ENCODE data around the gene TMIE. TPM values are rescaled to one million over a fixed set of nuclear protein-coding genes. Genes with fewer than 3 reads are reported as not detected.
"Not testable (repeated sequence)": the region's sequence is repeated elsewhere in the genome, so short reads cannot be mapped to it uniquely, and the experiment has no call there.

Gene TMIE
- polyA plus RNA-seq, 1 donor from 2014 or later = not detected

DNA sequence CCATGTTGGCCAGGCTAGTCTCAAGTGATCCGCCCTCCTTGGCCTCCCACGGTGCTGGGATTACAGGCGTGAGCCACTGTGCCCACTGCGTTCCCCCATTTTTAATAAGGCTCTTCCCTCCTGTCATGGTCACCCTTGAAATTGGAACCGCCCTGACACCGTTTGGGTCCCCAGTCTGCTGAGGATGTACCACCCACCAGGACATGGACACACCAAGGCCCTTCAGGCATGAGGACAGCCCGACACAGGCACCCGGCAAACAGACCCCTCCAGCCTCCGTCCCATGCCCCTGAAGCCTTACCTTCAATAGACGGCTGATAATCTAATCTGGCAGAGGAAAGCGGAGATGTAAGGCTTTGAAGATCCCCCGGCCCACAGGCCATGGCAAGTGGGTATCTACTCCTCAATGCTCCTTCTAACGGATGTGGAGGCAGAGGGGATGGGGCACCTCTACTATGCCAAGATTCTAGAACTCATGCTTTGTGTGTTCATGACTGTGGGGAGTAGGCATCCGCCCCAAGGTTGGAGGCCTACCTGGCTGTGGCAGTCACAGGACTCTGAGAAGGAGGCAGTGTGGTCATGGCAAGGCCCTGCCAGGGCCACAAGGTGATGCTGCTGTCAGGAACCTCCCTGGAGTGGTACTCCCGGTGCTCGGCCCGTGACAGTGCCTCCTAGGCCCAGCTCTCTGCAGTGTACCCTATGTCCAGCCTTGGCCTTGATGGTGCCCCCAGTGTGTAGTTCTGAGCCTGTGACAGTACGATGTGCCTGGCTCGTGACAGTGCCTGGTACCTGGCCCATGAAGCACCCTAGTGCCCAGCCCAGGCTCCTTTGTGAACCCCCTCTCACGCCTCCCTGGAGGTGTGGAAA is 35.0 kb downstream of the TMIE start:
- H3K27ac ChIP-seq (ENCODE audit: low read length) = no peak overlapping the region
- no peaks in the 10 kb centered on the region for H3K9me2 ChIP-seq (ENCODE audit: insufficient read depth, low read length)
- no peak overlapping the region for H3K4me2 ChIP-seq (ENCODE audit: low read length)
- H3K9ac ChIP-seq (ENCODE audit: low read length) = no peak overlapping the region
- H3K9me3 ChIP-seq (ENCODE audit: low read length) = no peaks in the 10 kb centered on the region
- no peak overlapping the region for H3K4me3 ChIP-seq (ENCODE audit: low read length)
- H3K36me3 ChIP-seq (ENCODE audit: insufficient read depth, low read length) = no peaks in the 10 kb centered on the region
- TF ChIP-seq CTCF (IDR thresholded peaks at IDR 0.05; ENCODE audit: poor library complexity, severe bottlenecking) = no peak
- TF ChIP-seq MXI1 (conservative IDR thresholded peaks at IDR 0.05; ENCODE audit: poor library complexity, severe bottlenecking) = no peak
- TF ChIP-seq SMC3 (conservative IDR thresholded peaks at IDR 0.05; ENCODE audit: poor library complexity) = no peak
- no peak for TF ChIP-seq TAF1 (IDR thresholded peaks at IDR 0.05; ENCODE audit: low read depth)
- no peak for TF ChIP-seq POLR2AphosphoS5 (IDR thresholded peaks at IDR 0.05)
- TF ChIP-seq RAD21 (conservative IDR thresholded peaks at IDR 0.05) = no peak
- TF ChIP-seq, protein P1, sequence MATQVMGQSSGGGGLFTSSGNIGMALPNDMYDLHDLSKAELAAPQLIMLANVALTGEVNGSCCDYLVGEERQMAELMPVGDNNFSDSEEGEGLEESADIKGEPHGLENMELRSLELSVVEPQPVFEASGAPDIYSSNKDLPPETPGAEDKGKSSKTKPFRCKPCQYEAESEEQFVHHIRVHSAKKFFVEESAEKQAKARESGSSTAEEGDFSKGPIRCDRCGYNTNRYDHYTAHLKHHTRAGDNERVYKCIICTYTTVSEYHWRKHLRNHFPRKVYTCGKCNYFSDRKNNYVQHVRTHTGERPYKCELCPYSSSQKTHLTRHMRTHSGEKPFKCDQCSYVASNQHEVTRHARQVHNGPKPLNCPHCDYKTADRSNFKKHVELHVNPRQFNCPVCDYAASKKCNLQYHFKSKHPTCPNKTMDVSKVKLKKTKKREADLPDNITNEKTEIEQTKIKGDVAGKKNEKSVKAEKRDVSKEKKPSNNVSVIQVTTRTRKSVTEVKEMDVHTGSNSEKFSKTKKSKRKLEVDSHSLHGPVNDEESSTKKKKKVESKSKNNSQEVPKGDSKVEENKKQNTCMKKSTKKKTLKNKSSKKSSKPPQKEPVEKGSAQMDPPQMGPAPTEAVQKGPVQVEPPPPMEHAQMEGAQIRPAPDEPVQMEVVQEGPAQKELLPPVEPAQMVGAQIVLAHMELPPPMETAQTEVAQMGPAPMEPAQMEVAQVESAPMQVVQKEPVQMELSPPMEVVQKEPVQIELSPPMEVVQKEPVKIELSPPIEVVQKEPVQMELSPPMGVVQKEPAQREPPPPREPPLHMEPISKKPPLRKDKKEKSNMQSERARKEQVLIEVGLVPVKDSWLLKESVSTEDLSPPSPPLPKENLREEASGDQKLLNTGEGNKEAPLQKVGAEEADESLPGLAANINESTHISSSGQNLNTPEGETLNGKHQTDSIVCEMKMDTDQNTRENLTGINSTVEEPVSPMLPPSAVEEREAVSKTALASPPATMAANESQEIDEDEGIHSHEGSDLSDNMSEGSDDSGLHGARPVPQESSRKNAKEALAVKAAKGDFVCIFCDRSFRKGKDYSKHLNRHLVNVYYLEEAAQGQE (IDR thresholded peaks at IDR 0.05; ENCODE audit: borderline replicate concordance) = no peak
- no peak for TF ChIP-seq EP300 (conservative IDR thresholded peaks at IDR 0.05; ENCODE audit: poor library complexity, severe bottlenecking)
- TF ChIP-seq EZH2 (IDR thresholded peaks at IDR 0.05; ENCODE audit: borderline replicate concordance, insufficient read depth, low read length, poor library complexity, severe bottlenecking) = no peak
- no peaks in the 10 kb centered on the region for H4K20me1 ChIP-seq (ENCODE audit: insufficient read depth)
- no peaks in the 10 kb centered on the region for H3K27me3 ChIP-seq (ENCODE audit: insufficient read depth, low read depth, low read length)
- no peaks in the 10 kb centered on the region for H3F3A ChIP-seq (ENCODE audit: insufficient read depth, low read length, poor library complexity, severe bottlenecking)
- H2AFZ ChIP-seq (ENCODE audit: low read depth, low read length) = no peak overlapping the region
- no peaks in the 10 kb centered on the region for H3K79me2 ChIP-seq (replicated peaks; ENCODE audit: insufficient read depth, low read length)

DNA sequence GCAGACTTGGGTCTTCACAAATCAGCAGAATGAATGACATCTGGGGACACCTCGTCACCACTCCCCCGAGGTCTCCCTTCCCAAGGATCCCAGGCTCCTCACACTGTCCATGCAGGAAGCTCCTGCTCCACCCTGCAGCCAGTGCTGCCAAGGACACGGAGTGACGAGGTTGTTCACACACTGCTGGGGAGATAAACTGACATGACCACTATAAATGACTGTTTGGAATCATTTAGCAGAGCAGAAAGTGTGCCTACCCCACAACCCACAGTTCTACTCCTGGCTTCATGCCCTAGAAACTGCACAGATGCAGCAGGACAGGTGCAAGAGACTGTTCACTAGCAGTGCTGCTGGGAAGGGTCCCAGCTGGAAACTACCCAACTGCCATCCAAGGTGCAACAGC is 36.1 kb downstream of the TMIE start:
- H3K9me3 ChIP-seq (ENCODE audit: low read length) = no peaks in the 10 kb centered on the region
- H3K4me3 ChIP-seq (ENCODE audit: low read length) = no peak overlapping the region
- no peak overlapping the region for H3K27ac ChIP-seq (ENCODE audit: low read length)
- H3K79me2 ChIP-seq (replicated peaks; ENCODE audit: insufficient read depth, low read length) = no peaks in the 10 kb centered on the region
- TF ChIP-seq POLR2AphosphoS5 (IDR thresholded peaks at IDR 0.05) (no peak), SMC3 (conservative IDR thresholded peaks at IDR 0.05; ENCODE audit: poor library complexity) (no peak), MXI1 (conservative IDR thresholded peaks at IDR 0.05; ENCODE audit: poor library complexity, severe bottlenecking) (no peak), TAF1 (IDR thresholded peaks at IDR 0.05; ENCODE audit: low read depth) (no peak), EP300 (conservative IDR thresholded peaks at IDR 0.05; ENCODE audit: poor library complexity, severe bottlenecking) (no peak), EZH2 (IDR thresholded peaks at IDR 0.05; ENCODE audit: borderline replicate concordance, insufficient read depth, low read length, poor library complexity, severe bottlenecking) (no peak), RAD21 (conservative IDR thresholded peaks at IDR 0.05) (no peak), CTCF (IDR thresholded peaks at IDR 0.05; ENCODE audit: poor library complexity, severe bottlenecking) (no peak)
- TF ChIP-seq, protein P1 (IDR thresholded peaks at IDR 0.05; ENCODE audit: borderline replicate concordance) = no peak
- H3F3A ChIP-seq (ENCODE audit: insufficient read depth, low read length, poor library complexity, severe bottlenecking) = no peaks in the 10 kb centered on the region
- no peaks in the 10 kb centered on the region for H3K9me2 ChIP-seq (ENCODE audit: insufficient read depth, low read length)
- H3K36me3 ChIP-seq (ENCODE audit: insufficient read depth, low read length) = no peaks in the 10 kb centered on the region
- no peaks in the 10 kb centered on the region for H3K27me3 ChIP-seq (ENCODE audit: insufficient read depth, low read depth, low read length)
- no peak overlapping the region for H3K9ac ChIP-seq (ENCODE audit: low read length)
- no peak overlapping the region for H2AFZ ChIP-seq (ENCODE audit: low read depth, low read length)
- H3K4me2 ChIP-seq (ENCODE audit: low read length) = no peak overlapping the region
- H4K20me1 ChIP-seq (ENCODE audit: insufficient read depth) = no peaks in the 10 kb centered on the region

DNA sequence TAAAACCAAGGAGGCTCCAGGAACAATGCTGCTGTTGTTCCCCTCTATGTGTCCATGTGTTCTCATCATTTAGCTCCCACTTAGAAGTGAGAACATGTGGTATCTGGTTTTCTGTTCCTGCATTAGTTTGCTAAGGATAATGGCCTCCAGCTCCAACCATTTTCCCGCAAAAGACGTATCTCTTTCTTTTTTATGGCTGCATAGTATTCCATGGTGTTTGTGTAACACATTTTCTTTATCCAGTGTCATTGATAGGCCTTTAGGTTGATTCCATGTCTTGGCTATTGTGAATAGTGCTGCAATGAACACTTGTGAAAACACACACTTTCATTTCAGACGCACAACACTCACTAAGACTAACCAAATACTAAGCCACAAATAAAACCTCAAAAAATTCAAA is 38.4 kb downstream of the TMIE start:
- not testable (repeated sequence) for H3F3A ChIP-seq (ENCODE audit: insufficient read depth, low read length, poor library complexity, severe bottlenecking); H3K79me2 ChIP-seq (replicated peaks; ENCODE audit: insufficient read depth, low read length); H3K27ac ChIP-seq (ENCODE audit: low read length); H3K27me3 ChIP-seq (ENCODE audit: insufficient read depth, low read depth, low read length); H3K36me3 ChIP-seq (ENCODE audit: insufficient read depth, low read length); H2AFZ ChIP-seq (ENCODE audit: low read depth, low read length); H3K9me2 ChIP-seq (ENCODE audit: insufficient read depth, low read length); H4K20me1 ChIP-seq (ENCODE audit: insufficient read depth); H3K4me3 ChIP-seq (ENCODE audit: low read length); H3K9ac ChIP-seq (ENCODE audit: low read length); H3K4me2 ChIP-seq (ENCODE audit: low read length); H3K9me3 ChIP-seq (ENCODE audit: low read length)
